ENCODE results near the gene MS4A1. TPM values are rescaled to one million over a fixed set of nuclear protein-coding genes. Genes with fewer than 3 reads are reported as not detected.

MS4A1 gene
- not detected in 5 replicates for total RNA-seq (2022; extraction: Qiagen RNA extraction; ENCODE audit: low read depth)

DNA sequence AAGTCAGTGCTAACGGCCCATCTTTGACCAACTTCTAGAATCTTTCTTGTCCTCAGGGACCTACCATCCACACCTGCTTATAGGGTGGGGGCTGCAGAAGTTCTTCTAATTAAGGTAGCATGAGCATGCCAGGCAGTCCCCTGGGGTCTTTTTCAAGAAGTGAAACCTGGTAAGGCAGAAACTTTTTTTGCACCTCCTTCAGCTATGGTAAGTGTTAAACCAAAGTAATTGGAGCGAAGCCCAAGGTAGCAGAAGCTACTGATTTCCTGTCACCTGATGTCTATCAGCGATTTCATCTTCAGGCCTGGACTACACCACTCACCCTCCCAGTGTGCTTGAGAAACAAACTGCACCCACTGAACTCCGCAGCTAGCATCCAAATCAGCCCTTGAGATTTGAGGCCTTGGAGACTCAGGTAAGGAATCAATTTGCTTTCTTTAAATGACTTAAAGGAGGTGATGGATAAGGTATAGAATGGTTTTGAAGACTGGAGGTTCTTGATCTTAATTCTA is at the start of gene MS4A1:
Gene MS4A1, plus strand, starts transcription at position 317 of the 512 bp plus-strand sequence. CDS start 6,528 bp downstream, outside the sequence.

DNA sequence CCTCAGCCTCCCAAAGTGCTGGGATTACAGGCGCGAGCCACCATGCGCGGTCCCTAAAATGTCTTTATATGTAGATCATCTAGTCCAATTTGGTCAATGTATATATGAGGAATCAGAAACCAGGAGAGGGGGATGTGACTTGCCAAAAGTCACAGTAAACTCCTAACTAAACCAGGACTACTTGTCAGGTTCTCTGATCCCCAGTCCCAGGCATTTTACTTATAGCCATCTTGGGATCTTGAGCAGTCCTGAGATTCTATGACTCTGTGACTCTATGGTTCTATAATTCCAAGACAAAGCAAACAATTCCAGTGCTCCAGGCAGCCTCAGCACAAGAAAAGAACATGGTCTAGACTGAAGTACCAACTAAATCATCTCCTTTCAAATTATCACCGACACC is 26.4 kb upstream of the MS4A1 start, which contains the start of gene MS4A5:
Gene MS4A5, plus strand, starts transcription at position 301 of the 400 bp plus-strand sequence. CDS start 103 bp downstream, outside the sequence.

DNA sequence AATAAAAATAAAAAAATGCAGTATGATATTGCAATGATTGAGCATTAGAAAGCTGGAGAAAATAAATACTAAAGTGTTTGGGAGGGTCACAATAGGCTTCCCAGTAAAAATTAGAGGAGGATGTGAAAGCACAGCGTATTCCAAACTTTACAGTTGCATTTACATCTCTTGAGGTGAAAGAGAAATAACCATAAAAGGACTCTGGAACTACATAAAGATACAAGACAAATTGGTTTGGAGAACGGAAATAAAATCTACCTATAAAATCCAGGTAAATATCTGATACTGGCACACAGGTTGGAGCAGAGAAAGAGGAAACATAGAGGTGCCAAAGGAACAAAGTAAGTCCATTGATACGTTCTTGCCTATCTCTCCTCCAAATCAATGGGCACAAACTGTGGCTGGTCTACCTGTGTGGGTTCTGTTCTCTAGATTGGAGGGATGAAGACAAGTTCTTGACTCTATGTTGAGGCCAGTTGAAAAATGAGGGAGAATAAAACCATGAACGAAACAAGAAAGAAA is 36.9 kb downstream of the MS4A1 start, which contains the start of gene MS4A12:
Gene MS4A12, plus strand, starts transcription at position 291 of the 522 bp plus-strand sequence. CDS start 4,541 bp downstream, outside the sequence.

DNA sequence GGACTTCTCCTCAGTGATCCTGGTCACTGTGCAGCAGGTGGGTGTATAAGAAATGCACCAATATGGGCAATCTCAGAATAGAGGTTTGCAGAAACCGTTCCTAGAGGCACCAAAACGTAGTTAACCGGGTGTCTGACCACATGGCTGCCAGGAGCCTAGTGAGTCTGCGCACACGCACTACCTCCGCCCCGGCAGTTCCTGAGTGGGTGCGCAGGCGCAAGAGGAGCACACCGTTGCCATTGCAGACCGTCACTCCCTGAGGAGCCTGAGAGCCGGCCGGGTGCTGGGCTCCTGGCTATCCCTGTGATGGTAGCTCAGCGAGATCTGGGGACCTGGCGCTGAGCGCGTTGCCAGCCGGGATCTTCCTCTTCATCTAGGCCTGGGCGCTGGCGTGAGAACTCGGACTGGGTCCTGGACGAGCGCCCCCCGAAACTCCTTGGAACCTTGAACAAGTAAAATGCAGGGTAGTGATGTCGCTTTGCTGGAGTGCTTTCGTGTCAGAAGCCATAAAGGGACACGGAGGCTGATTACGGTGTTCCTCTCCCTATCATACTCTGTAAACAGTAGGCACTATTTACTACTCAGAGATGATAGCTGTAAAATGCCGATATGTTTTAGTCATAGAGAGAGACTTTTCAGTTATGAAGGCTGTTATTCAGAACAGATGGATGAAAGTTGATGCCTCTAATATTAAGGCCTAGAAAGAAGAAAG is 59.7 kb downstream of the MS4A1 start, which contains the start of gene MS4A13:
Gene MS4A13, plus strand, starts transcription at position 249 of the 712 bp plus-strand sequence. CDS start 2,692 bp downstream, outside the sequence.

Other genes with a start within 250 kb of the MS4A1 start
- gene MS4A4E, start 212.7 kb upstream of the MS4A1 start, total RNA-seq (2022; extraction: Qiagen RNA extraction; ENCODE audit: low read depth): not detected in 5 replicates
- gene MS4A4A, start 175.2 kb upstream of the MS4A1 start, total RNA-seq (2022; extraction: Qiagen RNA extraction; ENCODE audit: low read depth): not detected in 5 replicates
- not detected in 5 replicates for gene MS4A6E, start 128.6 kb upstream of the MS4A1 start, total RNA-seq (2022; extraction: Qiagen RNA extraction; ENCODE audit: low read depth)
- not detected in 5 replicates for gene MS4A7, start 77.3 kb upstream of the MS4A1 start, total RNA-seq (2022; extraction: Qiagen RNA extraction; ENCODE audit: low read depth)
- not detected in 5 replicates for gene MS4A14, start 59.4 kb upstream of the MS4A1 start, total RNA-seq (2022; extraction: Qiagen RNA extraction; ENCODE audit: low read depth)
- gene MS4A5, start 26.3 kb upstream of the MS4A1 start, total RNA-seq (2022; extraction: Qiagen RNA extraction; ENCODE audit: low read depth): not detected in 5 replicates
- not detected in 5 replicates for gene MS4A12, start 36.9 kb downstream of the MS4A1 start, total RNA-seq (2022; extraction: Qiagen RNA extraction; ENCODE audit: low read depth)
- gene MS4A13, start 59.5 kb downstream of the MS4A1 start, total RNA-seq (2022; extraction: Qiagen RNA extraction; ENCODE audit: low read depth): not detected in 5 replicates
- not detected in 5 replicates for gene MS4A8, start 243.8 kb downstream of the MS4A1 start, total RNA-seq (2022; extraction: Qiagen RNA extraction; ENCODE audit: low read depth)